Skeletal muscle cell (primary cell): Measurements from ENCODE around the gene ADCY7.
A peak's percentile ranks its signal among the peaks of the same experiment; 100 is the strongest.
"Not testable (repeated sequence)": the region's sequence is repeated elsewhere in the genome, so short reads cannot be mapped to it uniquely, and the experiment has no call there.

Experiments
- DNase-seq: peaks from one replicate; pipeline ENCODE4 v3.0.0-alpha.2; 2010; ENCODE audit warnings: low read depth
- H3K4me3 ChIP-seq: 2 replicates; pipeline ENCODE4 v1.5.1; 2011; ENCODE audit warnings: low read depth, mild to moderate bottlenecking, control low read depth, low read length, moderate library complexity

The ADCY7 gene

DNA sequence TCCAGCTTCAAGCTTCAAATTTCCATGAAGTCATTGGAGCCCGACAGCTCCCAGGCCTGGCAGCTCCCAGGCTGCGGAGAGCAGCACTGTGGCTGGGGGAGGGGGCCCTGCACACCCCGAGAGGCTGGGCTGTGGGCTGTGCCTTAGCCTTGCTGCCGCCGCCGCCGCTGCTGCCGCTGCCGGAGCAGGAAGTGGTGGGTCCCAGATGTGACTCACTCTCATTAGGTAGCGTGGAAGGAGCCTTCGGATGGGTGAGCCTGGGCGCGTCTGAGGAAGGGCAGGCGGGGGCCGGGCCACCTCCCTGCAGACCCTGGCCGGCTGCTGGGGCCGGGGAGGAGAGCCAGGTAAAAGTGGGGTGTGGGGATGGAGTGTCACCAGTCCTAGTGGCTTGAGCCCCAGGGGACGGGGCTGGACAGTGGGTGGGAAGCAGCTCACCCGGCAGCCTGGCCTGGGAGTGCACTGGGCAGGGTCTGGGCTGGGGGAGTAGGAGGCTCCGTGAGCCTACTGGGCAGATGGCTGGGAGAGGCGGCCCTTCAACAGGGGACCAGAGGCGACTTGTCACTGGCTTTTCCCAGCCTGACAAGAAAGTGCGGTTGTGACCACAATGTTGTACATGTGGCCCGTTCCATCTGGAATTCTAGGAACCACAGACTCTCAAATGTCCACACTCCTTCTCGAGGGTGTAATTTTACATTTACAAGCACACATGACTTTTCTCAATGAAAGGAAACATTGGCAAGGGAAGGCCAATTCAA, at the start of gene ADCY7:
Gene ADCY7, plus strand, starts transcription at position 215 of the 755 bp plus-strand sequence. CDS start 21,629 bp downstream, outside the sequence.
- DNase-seq, result peak; percentile 66

DNA sequence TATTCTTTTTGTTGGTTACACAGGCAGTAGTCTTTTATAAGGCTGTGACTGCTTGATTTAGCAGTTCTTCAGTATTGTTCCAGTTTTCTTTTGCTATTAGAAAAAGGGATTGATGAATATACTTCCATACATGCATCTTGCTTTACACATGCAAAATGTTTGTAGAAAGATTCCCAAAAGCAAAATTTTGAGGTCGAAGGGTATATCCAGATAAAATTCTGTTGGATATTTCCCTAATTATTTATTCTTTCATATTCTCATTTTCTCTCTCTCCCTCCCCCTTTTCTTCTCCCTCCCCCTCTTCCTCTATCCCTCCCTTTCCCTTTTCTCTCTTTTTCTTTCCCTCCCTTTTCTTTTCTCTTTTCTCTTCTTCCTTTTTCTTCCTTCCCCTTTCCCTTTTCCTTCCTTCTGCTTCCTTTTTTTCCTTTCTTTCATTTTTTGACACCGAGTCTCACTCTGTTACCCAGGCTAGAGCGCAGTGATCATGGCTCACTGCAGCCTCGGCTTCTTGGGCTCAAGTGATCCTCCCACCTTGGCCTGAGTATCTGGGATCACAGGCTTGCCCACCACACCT, 46.9 kb upstream of the ADCY7 start:
- no peak for DNase-seq
- no peak overlapping the region for H3K4me3 ChIP-seq

More for the DNA sequence above, at the start of gene ADCY7:
- H3K4me3 ChIP-seq, result peak within 1 kb of the TSS; percentile 50

DNA sequence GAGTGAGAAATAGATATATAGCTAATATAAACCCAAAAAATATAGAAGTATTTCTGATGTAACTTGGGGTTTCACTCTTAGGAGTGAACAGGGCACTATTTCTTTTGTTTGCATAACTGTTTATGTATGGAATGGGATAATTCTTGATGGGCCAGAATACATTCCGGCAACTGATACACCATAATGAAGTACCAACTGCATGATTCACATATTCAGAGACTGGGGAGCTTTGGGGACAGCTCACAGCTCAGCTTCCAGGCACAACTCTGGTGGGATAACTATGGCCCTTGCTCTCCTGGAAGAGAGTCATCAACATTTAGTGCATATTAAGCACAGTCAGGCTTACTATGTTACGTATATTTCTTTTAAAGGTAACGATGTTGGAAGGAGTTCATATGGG, 42.1 kb upstream of the ADCY7 start:
- H3K4me3 ChIP-seq, result no peak overlapping the region

DNA sequence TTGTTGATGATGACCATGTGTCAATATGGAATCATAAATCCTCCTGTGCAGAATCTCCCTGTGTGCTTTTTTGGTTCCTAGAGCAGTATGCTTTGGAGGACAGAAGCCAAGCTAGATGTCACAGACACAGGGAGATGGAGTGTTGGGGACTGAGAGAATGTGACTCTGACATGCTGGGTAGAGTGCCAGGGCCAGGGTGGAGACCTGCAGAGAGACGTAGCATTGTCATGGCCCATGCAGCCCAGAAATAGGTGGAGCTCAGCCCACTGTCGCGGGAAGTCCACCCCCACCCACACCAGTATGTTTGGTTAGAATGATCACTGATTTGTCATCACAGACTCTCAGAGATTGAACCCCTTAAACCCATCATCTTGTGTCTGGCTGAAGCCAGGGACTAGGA, 39.2 kb upstream of the ADCY7 start:
- DNase-seq, result no peak
- no peak overlapping the region for H3K4me3 ChIP-seq

More for the DNA sequence above, 42.1 kb upstream of the ADCY7 start:
- DNase-seq, result no peak

DNA sequence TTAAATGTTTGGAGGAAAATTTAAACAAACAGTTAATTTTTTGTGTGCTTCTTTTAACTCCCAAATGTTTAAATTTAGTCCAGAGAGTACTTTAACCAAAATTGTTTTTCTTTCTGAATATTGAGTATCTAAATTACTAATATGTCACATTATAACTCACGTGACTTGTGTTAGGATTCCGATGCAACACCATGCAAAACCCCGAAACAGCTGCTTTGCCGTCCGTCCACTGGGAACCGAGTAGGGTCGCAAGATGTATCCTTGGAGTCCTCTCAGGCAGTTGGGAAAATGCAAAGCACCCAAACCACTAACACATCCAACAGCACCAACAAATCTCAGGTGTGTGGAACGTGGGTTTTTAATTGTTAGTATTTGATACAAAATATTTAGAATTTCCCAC, 38.7 kb upstream of the ADCY7 start:
- no peak for DNase-seq
- no peak overlapping the region for H3K4me3 ChIP-seq

DNA sequence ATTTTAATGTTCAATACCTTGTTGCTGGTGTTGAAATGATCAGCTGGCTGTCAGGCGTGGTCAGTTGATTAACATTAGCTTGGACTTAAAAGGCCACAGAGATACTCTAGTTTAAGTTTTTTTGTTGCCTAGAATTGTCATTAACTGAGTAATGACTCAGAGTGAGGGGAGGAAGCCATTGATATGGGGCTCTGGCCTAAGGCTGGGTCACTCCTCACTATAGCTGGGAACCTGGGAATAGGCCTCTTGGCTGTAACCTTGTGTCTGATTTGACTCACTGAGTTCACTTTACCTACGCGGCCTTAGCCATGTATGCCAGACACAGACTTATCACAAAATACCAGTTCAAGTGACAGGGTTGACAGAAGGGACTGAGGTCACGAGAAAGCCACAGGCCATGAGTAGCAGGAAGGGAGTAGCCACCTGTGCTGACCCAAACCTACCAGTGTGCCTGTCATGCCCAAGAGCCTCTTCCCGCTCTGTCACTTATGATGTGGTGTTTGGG, 37.9 kb upstream of the ADCY7 start:
- H3K4me3 ChIP-seq, result no peak overlapping the region
- no peak for DNase-seq

DNA sequence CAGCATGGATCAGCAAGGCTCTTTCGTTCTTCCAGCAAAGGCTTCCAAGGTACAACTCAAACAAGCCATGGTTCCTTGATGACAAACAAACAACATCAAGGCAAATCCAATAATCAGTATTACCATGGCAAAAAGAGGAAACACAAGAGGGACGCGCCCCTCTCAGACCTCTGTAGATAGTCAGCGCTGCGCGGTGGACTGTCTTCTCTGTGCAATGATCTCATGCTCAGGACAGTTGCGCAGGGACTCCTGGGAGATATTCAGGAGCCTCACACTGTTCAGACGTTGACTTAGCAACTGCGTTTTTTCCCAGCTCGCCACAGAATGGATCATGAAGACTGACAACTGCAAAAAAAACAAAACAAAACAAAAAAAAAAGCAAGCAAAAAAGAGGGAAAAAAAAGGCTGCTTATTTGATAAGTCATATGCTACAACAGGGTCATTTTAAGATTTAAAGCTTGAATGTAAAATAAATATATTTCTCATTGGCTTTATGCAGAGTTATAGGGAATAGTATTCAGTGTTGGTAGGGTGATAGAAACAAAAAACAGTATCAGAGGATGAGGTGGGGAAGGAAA, 37.1 kb upstream of the ADCY7 start:
- no peak overlapping the region for H3K4me3 ChIP-seq
- DNase-seq, result no peak

DNA sequence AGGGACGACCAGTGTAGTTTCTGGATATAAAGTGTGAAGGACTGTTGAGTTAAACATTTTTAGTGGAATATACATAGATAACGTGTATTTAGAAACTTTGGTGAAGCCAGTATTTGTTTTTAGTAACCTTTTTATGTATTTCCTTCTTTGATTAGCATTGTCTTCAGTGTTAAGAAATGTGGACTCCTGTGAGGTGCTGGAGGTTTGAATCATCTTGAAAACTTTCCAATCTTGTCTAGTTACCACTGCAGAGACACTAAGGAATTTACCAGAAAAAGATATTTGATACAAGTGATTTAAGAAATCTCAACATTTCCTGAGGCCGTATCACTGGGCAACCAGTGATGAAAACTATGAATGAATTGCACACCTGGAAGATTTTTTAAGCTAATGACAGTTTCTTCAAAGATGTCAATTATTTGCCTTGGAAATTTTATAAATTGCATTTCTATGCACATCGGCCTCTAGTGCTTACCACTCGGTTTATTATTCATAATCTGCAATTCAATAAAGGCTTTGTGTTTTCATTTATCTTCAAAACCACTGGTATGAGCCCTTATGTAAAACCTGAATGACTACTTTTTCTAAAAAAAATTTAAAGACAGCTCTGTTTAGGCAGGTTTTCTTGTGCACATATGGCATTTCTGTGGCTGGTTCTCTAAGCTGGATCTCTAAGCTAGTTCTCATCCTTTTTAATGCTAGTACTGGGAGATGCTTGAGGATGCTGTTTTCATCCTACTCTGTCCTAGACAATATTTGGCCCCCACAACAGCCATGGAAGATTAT, 31.4 kb upstream of the ADCY7 start:
- no peak overlapping the region for H3K4me3 ChIP-seq

DNA sequence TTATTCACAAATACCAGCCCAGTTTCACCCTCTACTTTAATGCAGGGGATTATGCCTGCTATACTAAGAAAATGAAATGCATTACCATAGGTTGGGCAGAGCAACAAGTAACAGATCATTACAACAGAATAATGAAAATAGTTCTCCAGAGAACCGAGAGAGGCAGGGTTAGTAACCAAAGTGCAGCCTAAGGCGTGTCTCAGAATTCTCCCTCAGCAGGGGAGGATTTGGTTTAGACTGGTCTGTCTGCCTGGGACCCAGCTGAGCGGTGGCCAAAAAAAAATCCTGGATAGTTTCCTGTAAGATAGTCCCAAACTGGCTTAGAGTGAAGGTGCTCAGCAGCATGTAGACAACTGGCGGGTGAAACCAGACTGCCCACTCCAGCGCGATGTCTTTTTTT, 30.8 kb upstream of the ADCY7 start:
- no peak for DNase-seq
- H3K4me3 ChIP-seq, result no peak overlapping the region

More for the DNA sequence above, 31.4 kb upstream of the ADCY7 start:
- DNase-seq, result no peak

DNA sequence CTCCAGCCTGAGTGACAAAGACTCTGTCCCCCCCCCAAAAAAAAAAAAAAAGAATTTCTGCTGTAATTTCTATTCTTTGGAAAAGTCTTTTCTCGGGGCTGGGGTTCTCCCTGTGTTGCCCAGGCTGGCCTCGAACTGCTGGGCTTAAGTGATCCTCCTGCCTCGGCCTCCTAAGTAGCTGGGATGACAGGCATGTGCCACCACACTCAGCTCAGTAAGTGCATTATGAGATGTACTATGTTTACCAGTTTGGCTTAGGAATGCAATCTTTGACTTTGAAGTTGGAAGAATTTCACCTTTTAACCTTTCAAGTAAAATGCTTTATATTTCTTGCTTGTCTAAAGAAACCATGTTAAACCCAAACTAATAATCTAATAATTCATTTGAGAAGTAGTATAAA, 28.0 kb upstream of the ADCY7 start:
- H3K4me3 ChIP-seq, result no peak overlapping the region
- DNase-seq, result no peak

DNA sequence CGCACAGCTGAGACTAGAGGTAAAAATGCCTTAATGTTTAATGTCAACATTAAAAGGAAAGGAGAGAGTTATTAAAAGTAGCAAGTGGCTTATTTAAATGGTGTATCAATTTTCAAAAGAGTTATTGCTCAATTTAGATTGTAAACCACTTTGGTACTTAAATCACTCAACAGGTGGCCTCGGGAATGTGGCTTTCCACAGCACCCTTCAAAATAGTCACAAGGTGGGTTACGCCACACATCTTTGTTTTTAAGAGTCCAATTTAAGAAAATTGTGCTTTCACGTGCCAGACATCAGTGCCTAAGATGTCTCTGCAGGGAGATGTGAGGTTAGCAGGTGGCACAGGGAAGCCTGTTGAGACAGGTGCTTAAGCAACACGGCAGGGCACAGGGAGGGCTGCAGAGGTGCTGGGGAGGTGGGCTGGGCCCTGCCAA, 27.5 kb upstream of the ADCY7 start:
- DNase-seq, result no peak
- no peak overlapping the region for H3K4me3 ChIP-seq

DNA sequence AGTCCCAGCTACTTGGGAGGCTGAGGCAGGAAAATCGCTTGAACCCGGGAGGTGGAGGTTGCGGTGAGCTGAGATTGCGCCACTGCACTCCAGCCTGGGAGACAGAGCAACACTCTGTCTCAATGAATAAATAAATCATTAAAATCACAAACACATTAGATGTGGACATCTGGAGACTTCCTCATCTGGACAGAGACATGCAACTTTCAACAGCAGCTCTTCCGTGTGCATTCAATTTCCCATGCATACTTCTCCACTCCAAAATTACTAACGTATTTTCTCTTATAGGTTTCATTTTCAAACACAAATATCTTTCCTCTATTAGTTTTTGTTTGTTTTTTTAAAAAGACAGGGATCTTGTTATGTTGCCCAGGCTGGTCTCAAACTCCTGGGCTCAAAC, 23.3 kb upstream of the ADCY7 start:
- not testable (repeated sequence) for DNase-seq

DNA sequence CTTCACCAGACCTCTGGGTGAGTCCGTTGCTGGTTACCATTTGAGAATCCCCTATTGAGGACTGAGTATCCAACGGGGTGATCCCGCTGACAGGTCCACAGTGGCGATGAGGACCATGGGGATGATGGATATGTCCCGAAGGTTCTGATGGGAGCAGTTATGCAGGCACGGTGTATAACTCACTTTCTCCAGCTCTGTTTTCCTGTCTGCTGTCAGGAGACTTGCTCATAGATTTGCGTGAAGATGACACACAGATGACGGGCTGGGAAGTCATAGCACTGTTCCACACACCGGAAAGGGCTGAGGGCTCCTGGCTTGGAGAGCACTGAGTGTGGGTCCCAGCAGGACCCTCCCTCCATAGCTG, 22.2 kb upstream of the ADCY7 start:
- no peak overlapping the region for H3K4me3 ChIP-seq
- no peak for DNase-seq

More for the DNA sequence above, 23.3 kb upstream of the ADCY7 start:
- not testable (repeated sequence) for H3K4me3 ChIP-seq

DNA sequence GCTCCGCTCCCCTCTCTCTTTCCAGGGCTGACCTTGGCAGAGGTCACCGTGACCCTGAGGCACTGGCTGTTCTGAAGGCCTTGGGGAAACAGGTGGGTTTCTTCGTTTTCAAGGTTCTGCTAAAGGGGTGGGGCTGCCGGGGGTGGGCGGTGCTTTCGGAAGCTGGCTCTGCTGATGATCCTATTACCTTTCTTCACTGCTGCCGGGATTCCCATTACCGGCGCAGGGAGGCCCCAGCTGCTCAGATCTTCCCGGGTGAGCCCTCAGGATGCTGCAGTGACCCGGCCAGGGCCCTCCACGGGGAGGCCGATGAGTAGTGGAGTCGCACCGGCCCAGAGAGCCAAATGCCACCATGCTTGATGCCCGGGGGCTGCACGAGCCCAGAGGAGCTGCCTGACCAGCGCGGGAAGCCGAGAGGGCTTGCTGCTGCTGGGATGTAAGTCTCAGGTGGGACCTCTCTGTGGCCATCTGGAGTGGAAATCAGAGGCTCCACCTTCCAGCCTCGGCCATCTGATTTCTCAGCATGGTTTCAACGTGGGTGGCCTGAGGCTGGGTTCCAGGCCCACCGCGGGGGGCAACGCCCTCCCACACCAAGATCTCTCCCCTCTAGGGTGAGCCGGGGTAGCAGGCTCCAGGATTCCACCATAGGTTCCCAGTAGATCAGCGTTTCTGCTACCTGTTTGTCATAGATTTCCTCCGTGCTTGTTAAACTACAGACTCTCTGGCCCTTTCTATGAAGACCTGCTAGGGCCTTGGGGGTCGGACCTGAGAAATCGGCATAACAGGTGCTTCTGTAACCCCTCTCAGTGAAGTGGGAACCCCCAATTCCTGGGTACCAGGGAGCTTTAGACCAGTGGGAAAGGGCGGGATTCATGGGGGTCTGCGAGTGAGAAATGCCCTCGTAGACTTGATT, 21.6 kb upstream of the ADCY7 start:
- H3K4me3 ChIP-seq, result peak overlapping the region; percentile 51
- DNase-seq, result no peak

DNA sequence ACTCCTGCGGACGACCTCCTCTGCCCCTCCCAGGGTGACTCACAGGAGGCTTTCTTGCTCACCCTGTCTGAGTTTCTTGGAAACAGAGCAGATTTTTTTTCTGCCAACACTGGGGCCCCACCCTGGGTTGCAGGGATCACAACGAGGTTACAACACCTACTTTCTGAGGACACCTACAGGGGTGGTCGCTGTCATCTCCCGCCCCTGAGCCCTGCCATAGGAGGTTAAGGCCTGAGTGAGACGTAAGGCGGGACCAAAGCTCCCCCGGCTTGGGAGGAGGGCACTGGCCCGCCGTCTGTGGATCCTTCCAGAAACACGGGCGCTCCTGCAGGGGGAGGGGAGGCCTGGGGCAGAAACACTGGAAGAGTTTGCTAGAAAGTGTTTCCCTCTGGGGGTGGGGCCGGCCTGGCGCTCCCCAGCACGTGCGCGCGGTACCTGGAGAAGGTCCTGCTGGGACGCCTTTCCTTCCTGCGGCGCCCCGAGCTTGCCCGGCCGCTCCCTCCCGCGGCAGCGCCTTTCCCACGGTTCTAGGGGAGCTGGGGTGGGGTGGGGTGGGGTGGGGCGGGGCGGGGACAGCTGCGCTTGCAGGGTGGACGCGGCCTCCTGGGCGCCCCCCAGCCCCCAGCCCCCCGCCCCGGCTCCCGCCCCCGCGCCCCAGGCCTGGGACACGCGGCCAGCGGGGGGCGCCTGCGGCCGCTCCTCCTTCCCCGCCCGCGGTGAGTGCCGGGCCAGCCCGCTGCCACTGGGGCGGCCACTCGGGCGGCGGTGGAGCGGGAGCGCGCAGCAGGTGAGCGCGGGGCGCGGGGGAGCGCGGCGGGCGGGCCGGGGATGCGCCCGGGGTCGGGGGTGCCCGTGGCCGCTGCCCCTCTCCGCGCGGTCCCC, 20.7 kb upstream of the ADCY7 start:
- peak overlapping the region; percentile 59 for H3K4me3 ChIP-seq
- no peak for DNase-seq

DNA sequence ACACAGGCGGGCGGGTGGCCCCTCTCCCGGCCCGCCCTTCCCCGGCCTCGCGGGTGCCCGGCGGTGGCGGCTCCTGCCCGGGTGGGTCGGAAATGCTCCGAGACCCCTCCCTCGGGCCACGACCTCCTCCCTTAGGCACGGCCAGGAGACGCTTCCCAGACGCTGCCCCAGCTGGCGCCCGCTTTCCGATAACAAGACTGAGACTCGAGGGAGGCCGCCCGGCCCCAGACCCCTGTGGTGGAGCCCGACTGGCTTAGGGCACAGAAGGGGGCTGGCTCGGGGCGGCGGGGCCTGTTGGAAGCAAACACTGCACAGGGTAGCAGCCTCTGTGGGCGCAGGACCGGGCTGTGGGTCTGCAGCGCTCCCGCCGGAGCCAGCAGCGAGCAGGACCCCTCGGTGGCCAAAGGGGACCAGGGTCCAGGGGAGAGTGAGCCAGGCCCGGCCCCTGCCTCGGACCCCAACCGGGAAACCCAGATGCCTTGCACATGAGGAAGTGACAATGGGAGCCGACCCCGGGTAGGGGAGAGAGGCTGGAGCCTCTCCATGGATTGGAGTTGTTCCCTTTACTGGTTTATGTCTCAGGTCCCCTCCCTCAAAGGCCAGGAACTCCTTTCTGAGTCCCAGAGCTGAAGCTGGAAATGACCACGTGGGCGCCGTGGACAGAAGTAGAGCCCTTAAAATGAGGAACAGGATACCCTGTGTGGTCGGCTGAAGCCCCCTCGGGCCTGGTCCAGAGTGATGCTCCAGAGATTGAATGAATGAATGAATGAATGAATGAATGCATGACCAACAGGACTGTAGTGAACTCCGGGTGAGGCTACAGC, 19.8 kb upstream of the ADCY7 start:
- no peak for DNase-seq

More for the DNA sequence above, 19.8 kb upstream of the ADCY7 start:
- H3K4me3 ChIP-seq, result peak overlapping the region; percentile 59
